ENCODE data around the gene SNAPIN.

DNA sequence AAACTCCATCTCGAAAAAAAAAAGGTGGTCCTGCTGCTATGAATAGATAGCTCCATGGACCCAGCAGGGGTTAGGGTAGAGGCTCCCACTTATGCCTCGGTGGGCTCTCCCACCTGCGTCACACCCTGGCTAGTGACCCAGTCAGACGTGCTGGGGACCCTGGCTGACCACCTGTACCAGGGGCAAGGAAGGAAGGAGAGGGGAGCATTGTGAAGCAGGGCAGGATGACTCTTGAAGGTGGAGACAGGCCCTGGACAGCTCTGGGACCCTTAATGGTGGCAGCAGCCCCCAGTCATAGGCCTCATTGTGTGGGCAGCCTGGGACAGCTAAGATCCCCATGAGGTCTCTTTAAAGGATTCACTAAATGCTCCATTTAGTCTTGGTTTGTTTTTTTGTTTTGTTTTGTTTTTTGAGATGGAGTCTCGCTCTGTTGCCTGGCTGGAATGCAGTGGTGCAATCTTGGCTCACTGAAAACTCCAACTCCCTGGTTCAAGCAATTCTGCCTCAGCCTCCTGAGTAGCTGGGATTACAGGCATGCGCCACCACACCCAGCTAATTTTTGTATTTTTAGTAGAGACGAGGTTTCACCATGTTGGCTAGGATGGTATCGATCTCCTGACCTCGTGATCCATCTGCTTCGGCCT, 10.4 kb upstream of the SNAPIN start:
- TF ChIP-seq, protein P1, sequence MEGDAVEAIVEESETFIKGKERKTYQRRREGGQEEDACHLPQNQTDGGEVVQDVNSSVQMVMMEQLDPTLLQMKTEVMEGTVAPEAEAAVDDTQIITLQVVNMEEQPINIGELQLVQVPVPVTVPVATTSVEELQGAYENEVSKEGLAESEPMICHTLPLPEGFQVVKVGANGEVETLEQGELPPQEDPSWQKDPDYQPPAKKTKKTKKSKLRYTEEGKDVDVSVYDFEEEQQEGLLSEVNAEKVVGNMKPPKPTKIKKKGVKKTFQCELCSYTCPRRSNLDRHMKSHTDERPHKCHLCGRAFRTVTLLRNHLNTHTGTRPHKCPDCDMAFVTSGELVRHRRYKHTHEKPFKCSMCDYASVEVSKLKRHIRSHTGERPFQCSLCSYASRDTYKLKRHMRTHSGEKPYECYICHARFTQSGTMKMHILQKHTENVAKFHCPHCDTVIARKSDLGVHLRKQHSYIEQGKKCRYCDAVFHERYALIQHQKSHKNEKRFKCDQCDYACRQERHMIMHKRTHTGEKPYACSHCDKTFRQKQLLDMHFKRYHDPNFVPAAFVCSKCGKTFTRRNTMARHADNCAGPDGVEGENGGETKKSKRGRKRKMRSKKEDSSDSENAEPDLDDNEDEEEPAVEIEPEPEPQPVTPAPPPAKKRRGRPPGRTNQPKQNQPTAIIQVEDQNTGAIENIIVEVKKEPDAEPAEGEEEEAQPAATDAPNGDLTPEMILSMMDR (IDR thresholded peaks at IDR 0.05; ENCODE audit: low read length) = no peak
- no peak for TF ChIP-seq EZH2 (optimal IDR thresholded peaks at IDR 0.05; ENCODE audit: low read depth, low read length)
- no peak for TF ChIP-seq EZH2phosphoT487 (IDR thresholded peaks at IDR 0.05; ENCODE audit: low read length)

All from MM.1S (cell line).